ENCODE measurements around the gene DNAJC13. TPM values are rescaled to one million over a fixed set of nuclear protein-coding genes. Genes with fewer than 3 reads are reported as not detected.

The DNAJC13 gene
- polyA plus RNA-seq, 3 donors = 18.7 to 32.3 (median 20.8) TPM

GRCh38 chr3:132416161-132416560 lies 1.1 kb upstream of the DNAJC13 start:
- no peaks in the 10 kb centered on the region for H3K9me3 ChIP-seq (replicated peaks in 1 of 2; ENCODE audit: control insufficient read depth in 1 of 2, insufficient read depth in 1 of 2, low read length in 2 of 2)
- DNase-seq = no peak
- no peak overlapping the region for H3K4me2 ChIP-seq (replicated peaks; ENCODE audit: extremely low read depth, low read length, poor library complexity, severe bottlenecking)
- no peak overlapping the region for H3K27ac ChIP-seq (ENCODE audit: low read depth in 1 of 2, low read length in 2 of 2)
- no peak overlapping the region for H3K4me3 ChIP-seq (replicated peaks in 1 of 3; ENCODE audit: low read depth in 2 of 3, low read length in 3 of 3)
- intact Hi-C loops (cut with micrococcal nuclease) = loop anchor here in 1 of 2 donors (10.0 kb wide), 1 partner anchor 1671 kb away; the partner anchor contains the start of gene PIK3R4
- Mint-ChIP-seq H3K27me3 (ENCODE audit: low read depth in 3 of 3) (peaks cover 0 to 2% (median 0%) of the 10 kb centered on the region in 3 donors), H3K9me3 (peaks cover 0 to 2% (median 0%) of the 10 kb centered on the region in 7 donors), H3K4me3 (peak overlapping the region in 1 of 2 donors; percentile 96), H3K36me3 (peaks cover 3 to 5% of the 10 kb centered on the region in 2 donors), H3K4me1 (peaks cover 28% of the 10 kb centered on the region), H3K27ac (peak overlapping the region in 2 of 7 donors; percentile 12 to 99)
- 100% methylated on average over 2 of the region's 4 CpGs for WGBS (ENCODE audit: insufficient coverage)
- H4K20me1 ChIP-seq (ENCODE audit: insufficient read depth, low read length) = peaks cover 20% of the 10 kb centered on the region
- no peak overlapping the region for H3K9ac ChIP-seq (ENCODE audit: insufficient read depth, low read length, poor library complexity, severe bottlenecking)
- no peaks in the 10 kb centered on the region for H3K27me3 ChIP-seq (ENCODE audit: control insufficient read depth in 2 of 2, insufficient read depth in 2 of 2, low read length in 2 of 2)
- no peak for TF ChIP-seq CTCF (IDR thresholded peaks at IDR 0.05)
- H3K36me3 ChIP-seq (replicated peaks in 1 of 2; ENCODE audit: control insufficient read depth in 1 of 2, insufficient read depth in 2 of 2, low read length in 2 of 2) = no peaks in the 10 kb centered on the region
- peaks cover 36% of the 10 kb centered on the region for H3K79me2 ChIP-seq (ENCODE audit: insufficient read depth, low read length)
- no peak overlapping the region for H2AFZ ChIP-seq (ENCODE audit: insufficient read depth, low read depth, low read length, poor library complexity, severe bottlenecking)
- peaks cover 22 to 36% of the 10 kb centered on the region in 2 donors for H3K4me1 ChIP-seq (ENCODE audit: control insufficient read depth in 1 of 2, insufficient read depth in 2 of 2, low read length in 2 of 2)

GRCh38 chr3:132417695-132418411 lies 551 bp downstream of the DNAJC13 start:
- H3K4me3 ChIP-seq (replicated peaks in 1 of 3; ENCODE audit: low read depth in 2 of 3, low read length in 3 of 3) = peak overlapping the region; percentile 72 to 90 (median 85)
- intact Hi-C loops (cut with micrococcal nuclease) = loop anchor here in 1 of 2 donors (10.0 kb wide), 1 partner anchor 1673 kb away; the partner anchor contains the start of gene PIK3R4
- peak overlapping the region; percentile 86 to 91 for H3K27ac ChIP-seq (ENCODE audit: low read depth in 1 of 2, low read length in 2 of 2)
- Mint-ChIP-seq H3K4me1 (peaks cover 35% of the 10 kb centered on the region), H3K27me3 (ENCODE audit: low read depth in 3 of 3) (peaks cover 0 to 2% (median 0%) of the 10 kb centered on the region in 3 donors), H3K36me3 (peaks cover 10 to 14% of the 10 kb centered on the region in 2 donors), H3K27ac (peak overlapping the region; percentile 97 to 99 (median 99)), H3K9me3 (peaks cover 0 to 2% (median 0%) of the 10 kb centered on the region in 7 donors), H3K4me3 (peak overlapping the region; percentile 96 to 100)
- TF ChIP-seq CTCF (IDR thresholded peaks at IDR 0.05) = no peak
- peak overlapping the region; percentile 74 for H3K4me2 ChIP-seq (replicated peaks; ENCODE audit: extremely low read depth, low read length, poor library complexity, severe bottlenecking)
- peak overlapping the region; percentile 85 for H3K9ac ChIP-seq (ENCODE audit: insufficient read depth, low read length, poor library complexity, severe bottlenecking)
- no peaks in the 10 kb centered on the region for H3K9me3 ChIP-seq (replicated peaks in 1 of 2; ENCODE audit: control insufficient read depth in 1 of 2, insufficient read depth in 1 of 2, low read length in 2 of 2)
- 0% methylated on average over 19 of the region's 28 CpGs for WGBS (ENCODE audit: insufficient coverage)
- peaks cover 22 to 36% of the 10 kb centered on the region in 2 donors for H3K4me1 ChIP-seq (ENCODE audit: control insufficient read depth in 1 of 2, insufficient read depth in 2 of 2, low read length in 2 of 2)
- peaks cover 37% of the 10 kb centered on the region for H4K20me1 ChIP-seq (ENCODE audit: insufficient read depth, low read length)
- H3K36me3 ChIP-seq (replicated peaks in 1 of 2; ENCODE audit: control insufficient read depth in 1 of 2, insufficient read depth in 2 of 2, low read length in 2 of 2) = peaks cover 8 to 14% of the 10 kb centered on the region in 2 donors
- peak in 1 of 3 donors; percentile 29 for DNase-seq
- H3K79me2 ChIP-seq (ENCODE audit: insufficient read depth, low read length) = peaks cover 53% of the 10 kb centered on the region
- H2AFZ ChIP-seq (ENCODE audit: insufficient read depth, low read depth, low read length, poor library complexity, severe bottlenecking) = peak overlapping the region; percentile 83
- no peaks in the 10 kb centered on the region for H3K27me3 ChIP-seq (ENCODE audit: control insufficient read depth in 2 of 2, insufficient read depth in 2 of 2, low read length in 2 of 2)
